NCI-H1417 treated with DMSO at 0.1 percent for 48 hours (cell line): ENCODE data around the gene PRSS21.

ENCODE experiments used
- DNase-seq: peaks from one replicate; lab custom pipeline; 2025; lab: John Stamatoyannopoulos, UW

PRSS21 gene

GRCh38 chr16:2816751-2817339, at the start of gene PRSS21:
Gene PRSS21, plus strand, starts transcription at chr16:2817237. Its CDS starts 32 bp downstream, at chr16:2817269.
- DNase-seq, result no peak

GRCh38 chr16:2767891-2768290, 49.1 kb upstream of the PRSS21 start:
- DNase-seq, result no peak

GRCh38 chr16:2768403-2769089, 48.5 kb upstream of the PRSS21 start:
- DNase-seq, result no peak

- no peak for DNase-seq
Observed at GRCh38 chr16:2769100-2769529, 47.9 kb upstream of the PRSS21 start.

- DNase-seq, result no peak
Observed at GRCh38 chr16:2769675-2770056, 47.4 kb upstream of the PRSS21 start.

- no peak for DNase-seq
Observed at GRCh38 chr16:2770057-2770951, 46.7 kb upstream of the PRSS21 start.

- no peak for DNase-seq
Observed at GRCh38 chr16:2771496-2772402, 45.3 kb upstream of the PRSS21 start.

GRCh38 chr16:2773188-2773968, 43.7 kb upstream of the PRSS21 start:
- no peak for DNase-seq

GRCh38 chr16:2774161-2774891, 42.7 kb upstream of the PRSS21 start:
- DNase-seq, result no peak

- no peak for DNase-seq
Observed at GRCh38 chr16:2775131-2775716, 41.8 kb upstream of the PRSS21 start.

GRCh38 chr16:2775765-2776499, 41.1 kb upstream of the PRSS21 start:
- DNase-seq, result no peak

GRCh38 chr16:2776500-2777139, 40.4 kb upstream of the PRSS21 start:
- no peak for DNase-seq

- DNase-seq, result peak; percentile 23
Observed at GRCh38 chr16:2777231-2777902, 39.7 kb upstream of the PRSS21 start, which contains the start of gene ELOB. Gene ELOB, minus strand, starts transcription at chr16:2777280. Its CDS starts 41 bp downstream, at chr16:2777239.

GRCh38 chr16:2777903-2778629, 39.0 kb upstream of the PRSS21 start:
- DNase-seq, result no peak

- DNase-seq, result no peak
Observed at GRCh38 chr16:2778630-2778958, 38.4 kb upstream of the PRSS21 start.

- no peak for DNase-seq
Observed at GRCh38 chr16:2779151-2779920, 37.7 kb upstream of the PRSS21 start.
